ENCODE results near the gene LPCAT1. TPM values are rescaled to one million over a fixed set of nuclear protein-coding genes. Genes with fewer than 3 reads are reported as not detected.
"Not testable (repeated sequence)": the region's sequence is repeated elsewhere in the genome, so short reads cannot be mapped to it uniquely, and the experiment has no call there.

The LPCAT1 gene
- total RNA-seq, 6 experiments from 2014 or later: 37.5 to 53.5 (median 44.1) TPM

- Mint-ChIP-seq H3K27ac (no peak overlapping the region), H3K4me1 (ENCODE audit: low read depth) (peaks cover 6% of the 10 kb centered on the region; the same call in 1 of the 2 replicates), H3K4me3 (no peak overlapping the region), H3K9me3 (no peaks in the 10 kb centered on the region), H3K36me3 (ENCODE audit: low read depth) (no peaks in the 10 kb centered on the region), H3K27me3 (ENCODE audit: insufficient read depth) (no peaks in the 10 kb centered on the region; the same call in 1 of the 2 replicates)
- DNase-seq: no peak
- TF ChIP-seq CTCF (IDR thresholded peaks at IDR 0.05): no peak
These were observed 18.1 kb downstream of the LPCAT1 start for GRCh38 chr5:1505506-1506241.

GRCh38 chr5:1505089-1505488 is 18.7 kb downstream of the LPCAT1 start:
- H3K4me3 Mint-ChIP-seq; H3K27ac Mint-ChIP-seq; H3K4me1 Mint-ChIP-seq (ENCODE audit: low read depth); H3K27me3 Mint-ChIP-seq (ENCODE audit: insufficient read depth); H3K9me3 Mint-ChIP-seq; DNase-seq; H3K36me3 Mint-ChIP-seq (ENCODE audit: low read depth): not testable (repeated sequence)

GRCh38 chr5:1504617-1505016 is 19.1 kb downstream of the LPCAT1 start:
- no peak for TF ChIP-seq CTCF (IDR thresholded peaks at IDR 0.05)
- Mint-ChIP-seq H3K4me3 (no peak overlapping the region), H3K4me1 (ENCODE audit: low read depth) (peaks cover 6% of the 10 kb centered on the region; the same call in 1 of the 2 replicates), H3K36me3 (ENCODE audit: low read depth) (no peaks in the 10 kb centered on the region), H3K27ac (no peak overlapping the region), H3K27me3 (ENCODE audit: insufficient read depth) (no peaks in the 10 kb centered on the region; the same call in 1 of the 2 replicates), H3K9me3 (no peaks in the 10 kb centered on the region)
- DNase-seq: no peak

- no peaks in the 10 kb centered on the region; the same call in 1 of the 2 replicates for H3K27me3 Mint-ChIP-seq (ENCODE audit: insufficient read depth)
- peaks cover 6% of the 10 kb centered on the region; the same call in 1 of the 2 replicates for H3K4me1 Mint-ChIP-seq (ENCODE audit: low read depth)
- DNase-seq: no peak
- H3K36me3 Mint-ChIP-seq (ENCODE audit: low read depth): no peaks in the 10 kb centered on the region
- H3K9me3 Mint-ChIP-seq: no peaks in the 10 kb centered on the region
- H3K4me3 Mint-ChIP-seq: no peak overlapping the region
- peak; percentile 34 for TF ChIP-seq CTCF (IDR thresholded peaks at IDR 0.05)
- no peak overlapping the region for H3K27ac Mint-ChIP-seq
These were observed 19.6 kb downstream of the LPCAT1 start for GRCh38 chr5:1504069-1504595.

- TF ChIP-seq CTCF (IDR thresholded peaks at IDR 0.05): no peak
- H3K36me3 Mint-ChIP-seq (ENCODE audit: low read depth): peaks cover 5% of the 10 kb centered on the region; the same call in 1 of the 2 replicates
- peaks cover 6% of the 10 kb centered on the region; the same call in 1 of the 2 replicates for H3K4me1 Mint-ChIP-seq (ENCODE audit: low read depth)
- no peak overlapping the region for H3K4me3 Mint-ChIP-seq
- no peaks in the 10 kb centered on the region for H3K9me3 Mint-ChIP-seq
- H3K27me3 Mint-ChIP-seq (ENCODE audit: insufficient read depth): no peaks in the 10 kb centered on the region; the same call in 1 of the 2 replicates
- H3K27ac Mint-ChIP-seq: no peak overlapping the region; the same call in 1 of the 2 replicates
- DNase-seq: no peak
These were observed 20.3 kb downstream of the LPCAT1 start for GRCh38 chr5:1503241-1504068.
